WI38 (cell line): ENCODE data around the gene SP6.

Experiments used
- H3K4me3 ChIP-seq: 2 replicates; pipeline ENCODE4 v1.5.1; 2011; ENCODE audit warnings: low read depth, mild to moderate bottlenecking, control low read depth, low read length
- CTCF ChIP-seq: IDR thresholded peaks from 2 replicates; pipeline ENCODE4 v1.5.1; 2012; ENCODE audit warnings: low read depth, mild to moderate bottlenecking, control low read depth, low read length

SP6 gene

GRCh38 chr17:47871048-47871447 lies 20.1 kb upstream of the SP6 start:
- no peak for TF ChIP-seq CTCF
- H3K4me3 ChIP-seq = no peak overlapping the region

- no peak overlapping the region for H3K4me3 ChIP-seq
These were observed 19.1 kb upstream of the SP6 start for GRCh38 chr17:47870056-47870455.

GRCh38 chr17:47869114-47869513 lies 18.2 kb upstream of the SP6 start:
- no peak for TF ChIP-seq CTCF
- no peak overlapping the region for H3K4me3 ChIP-seq

More at GRCh38 chr17:47870056-47870455, 19.1 kb upstream of the SP6 start:
- no peak for TF ChIP-seq CTCF

- TF ChIP-seq CTCF = no peak
- H3K4me3 ChIP-seq = no peak overlapping the region
These were observed 17.0 kb upstream of the SP6 start for GRCh38 chr17:47867813-47868533.

- H3K4me3 ChIP-seq = no peak overlapping the region
- TF ChIP-seq CTCF = no peak
These were observed 16.0 kb upstream of the SP6 start for GRCh38 chr17:47866941-47867340.

GRCh38 chr17:47864791-47865216 lies 13.8 kb upstream of the SP6 start:
- no peak overlapping the region for H3K4me3 ChIP-seq
- TF ChIP-seq CTCF = no peak

- no peak overlapping the region for H3K4me3 ChIP-seq
- TF ChIP-seq CTCF = no peak
These were observed 11.9 kb upstream of the SP6 start for GRCh38 chr17:47862621-47863440.
